RPMI7951 (cell line): ENCODE data around the gene SNHG17. TPM values are rescaled to one million over a fixed set of nuclear protein-coding genes. Genes with fewer than 3 reads are reported as not detected.

Experiments used
- DNase-seq: peaks from one replicate; pipeline ENCODE4 v3.0.0-alpha.2; 2012; ENCODE audit warnings: low read depth
- total RNA-seq: library from RNA; depleted of rRNA; stranded (reverse); fragments of >200 nt; shearing (Covaris generic); gene quantifications from 2 replicates; pipeline ENCODE4 v1.2.3, GENCODE V29; 2014; rRNA removed

The SNHG17 gene
- total RNA-seq, 1 experiment from 2014 or later, result 13.0 TPM

DNA sequence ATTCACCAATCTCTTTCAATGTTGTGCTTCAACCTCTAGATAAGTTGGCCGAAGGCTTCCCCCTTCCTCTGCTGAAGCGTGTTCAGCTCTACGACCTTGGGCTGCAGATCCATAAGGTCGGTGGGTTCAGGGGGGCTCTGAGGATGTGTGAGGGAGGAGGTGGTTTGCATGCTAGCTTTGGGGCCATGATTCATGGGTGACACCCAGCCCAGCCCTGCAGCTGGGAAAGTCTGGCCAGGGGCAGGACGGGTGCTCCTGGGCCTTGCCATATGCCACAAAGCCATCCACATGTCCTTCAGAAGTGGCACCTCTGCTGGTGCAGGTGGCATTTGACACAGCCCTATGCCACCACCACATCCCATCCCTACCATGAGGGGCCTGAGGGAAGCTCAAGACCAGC lies 61.2 kb downstream of the SNHG17 start:
- no peak for DNase-seq

DNA sequence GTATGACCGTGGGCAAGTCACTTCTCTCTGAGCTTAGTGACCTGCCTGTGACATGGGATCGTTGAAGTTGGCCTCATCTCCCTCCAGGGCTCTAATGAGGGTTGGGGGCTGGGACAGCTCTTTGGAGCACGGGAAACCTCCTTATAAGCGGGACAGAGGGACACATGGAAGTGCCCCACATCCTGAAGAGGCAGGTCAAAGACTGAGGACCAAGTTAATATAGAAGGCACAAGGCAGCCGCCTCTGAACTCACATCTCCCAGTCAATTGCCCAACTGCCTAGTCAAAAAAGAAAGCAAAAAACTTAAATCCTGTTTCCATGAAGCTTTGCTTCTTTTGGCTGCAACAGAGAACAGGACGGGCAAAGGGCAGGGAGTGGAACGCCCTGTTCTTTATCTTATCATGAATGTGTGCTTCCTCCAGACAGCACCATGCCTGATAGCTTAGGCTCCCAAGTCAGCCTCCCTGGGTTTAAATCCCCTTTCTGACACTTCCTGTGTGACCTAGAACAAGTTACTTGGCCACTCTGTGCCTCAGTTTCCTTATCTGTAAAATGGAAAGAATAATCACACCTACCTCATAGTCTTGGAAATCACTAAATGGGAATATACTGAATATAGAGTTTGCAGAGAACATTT lies 61.8 kb downstream of the SNHG17 start:
- no peak for DNase-seq

DNA sequence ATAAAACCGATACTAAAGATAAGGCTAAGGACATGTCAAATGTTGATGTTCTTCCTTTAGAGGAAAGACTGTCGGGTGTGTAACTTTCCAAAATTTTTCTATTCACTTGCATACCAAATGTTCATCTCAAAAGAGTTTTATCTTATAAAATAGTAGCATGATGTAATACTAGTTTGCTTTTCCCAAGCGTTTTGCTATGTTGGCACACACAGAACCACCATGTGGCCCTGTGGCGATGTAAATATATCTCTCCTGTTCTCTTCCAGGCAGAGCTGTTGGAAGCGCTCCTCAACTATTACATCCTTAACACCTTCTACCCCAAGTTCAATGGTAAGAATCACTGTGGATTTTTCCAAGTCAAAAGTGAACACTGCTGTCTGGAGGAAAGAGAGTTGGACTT lies 62.3 kb downstream of the SNHG17 start:
- DNase-seq, result no peak

Other genes starting within 250 kb of the SNHG17 start
- 0.59 and 1.1 TPM in 2 replicates for gene KIAA1755, start 174.6 kb downstream of the SNHG17 start, total RNA-seq
- gene BPI, start 131.2 kb downstream of the SNHG17 start, total RNA-seq, result 0.24 and 0.29 TPM in 2 replicates
- not detected in 2 replicates for gene LBP, start 88.8 kb downstream of the SNHG17 start, total RNA-seq
- 30.3 and 33.8 TPM in 2 replicates for gene RALGAPB, start 37.5 kb upstream of the SNHG17 start, total RNA-seq
- gene ADIG, start 145.9 kb upstream of the SNHG17 start, total RNA-seq, result not detected in 2 replicates
- gene ARHGAP40, start 166.5 kb upstream of the SNHG17 start, total RNA-seq, result 0.10 TPM in 1 of 2 replicates, not detected in the other